ENCODE data around the gene VGLL4.
"Not testable (repeated sequence)": the region's sequence is repeated elsewhere in the genome, so short reads cannot be mapped to it uniquely, and the experiment has no call there.

The VGLL4 gene

DNA sequence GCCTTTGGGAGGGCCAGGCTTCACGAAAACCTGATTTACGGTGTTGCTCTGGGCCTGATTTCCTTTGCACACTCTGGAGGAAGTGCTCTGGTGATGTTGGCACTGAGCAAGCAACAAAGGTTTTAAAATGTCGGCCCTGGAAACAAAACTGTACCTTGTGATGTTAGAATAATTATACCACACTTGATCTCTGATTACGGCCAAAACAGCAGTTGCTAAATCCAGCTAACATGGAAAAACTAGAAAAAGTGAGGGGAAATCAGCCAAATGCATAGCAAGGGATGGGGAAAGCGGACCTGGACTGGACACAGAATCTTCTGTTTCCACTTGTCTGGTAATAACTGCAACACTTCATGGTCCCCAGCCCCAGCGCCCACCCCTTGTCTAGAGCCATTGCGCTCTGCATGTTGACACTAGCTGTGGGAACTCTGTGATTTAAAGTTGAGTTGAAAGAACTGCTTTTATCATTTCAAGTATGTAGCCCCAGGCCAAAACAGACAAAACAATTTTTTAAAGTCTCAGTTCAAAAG, 120.1 kb downstream of the VGLL4 start:
- DNase-seq = no peak

DNA sequence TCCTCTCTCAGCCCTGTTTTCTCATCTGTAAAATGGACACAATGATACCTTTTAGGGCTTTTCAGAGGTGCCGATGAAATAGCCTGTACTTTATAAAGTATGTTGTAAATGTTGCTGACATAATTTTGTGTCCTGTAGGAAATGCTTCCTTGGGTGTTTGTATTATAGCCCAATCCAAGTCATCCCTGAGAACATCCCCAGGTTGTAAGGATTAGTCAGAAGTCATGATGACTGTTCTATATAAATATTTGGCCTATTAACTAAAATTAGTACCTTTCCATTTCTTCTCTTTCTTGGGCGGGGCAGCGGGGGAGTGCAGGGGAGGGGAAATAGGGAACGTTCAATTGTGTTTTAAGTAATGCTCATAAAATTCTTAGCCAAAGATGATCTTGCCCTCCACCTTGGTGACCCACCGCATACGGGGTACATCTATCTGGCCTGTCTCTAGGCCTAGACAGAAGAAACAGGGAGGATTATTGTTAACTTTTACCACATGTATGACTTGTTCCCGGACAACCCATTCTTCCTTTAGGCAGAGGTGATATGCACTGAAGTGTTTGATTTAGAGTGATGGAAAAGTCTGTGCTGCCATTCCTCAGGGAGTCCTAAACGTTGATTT, 120.7 kb downstream of the VGLL4 start:
- no peak for DNase-seq

DNA sequence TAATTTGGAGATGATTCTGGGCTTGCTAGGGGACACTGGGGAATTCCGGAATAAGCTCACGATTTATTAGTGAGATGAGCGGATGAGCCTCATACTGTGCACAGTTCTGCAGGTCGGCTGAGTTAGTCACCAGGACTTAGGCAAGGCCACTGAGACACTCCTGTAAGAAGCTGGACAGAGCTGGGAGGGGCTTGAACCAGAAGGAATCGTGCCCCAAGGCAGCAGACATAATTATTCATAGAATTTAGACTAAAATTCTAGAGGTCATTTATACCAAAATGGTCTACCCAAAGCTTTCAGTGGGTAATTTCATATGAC, 121.4 kb downstream of the VGLL4 start:
- no peak for DNase-seq

DNA sequence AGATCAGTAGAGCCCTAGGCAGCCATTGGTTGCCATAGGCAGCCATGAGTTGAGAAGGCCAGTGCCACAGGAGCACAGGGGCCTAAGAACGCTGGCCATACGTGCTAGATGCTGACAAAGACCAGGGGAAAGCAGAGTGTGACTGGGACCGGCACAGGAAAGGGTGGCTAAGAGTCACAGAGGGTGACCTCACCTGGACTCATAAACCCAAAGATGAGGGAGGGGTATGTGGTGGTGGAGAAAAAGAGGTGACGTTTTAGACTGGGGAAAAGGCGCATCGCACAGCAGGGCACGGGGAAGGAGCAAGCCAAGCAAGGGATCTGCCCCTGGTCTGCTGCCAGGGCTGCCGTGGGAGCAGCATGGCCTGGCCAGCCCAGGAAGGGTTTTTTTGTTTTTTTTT, 122.5 kb downstream of the VGLL4 start:
- no peak for DNase-seq

- no peak for DNase-seq
Measured at GRCh38 chr3:11517601-11518000, 126.1 kb downstream of the VGLL4 start.

GRCh38 chr3:11514191-11514821, 129.4 kb downstream of the VGLL4 start:
- peak; percentile 58 for DNase-seq

DNA sequence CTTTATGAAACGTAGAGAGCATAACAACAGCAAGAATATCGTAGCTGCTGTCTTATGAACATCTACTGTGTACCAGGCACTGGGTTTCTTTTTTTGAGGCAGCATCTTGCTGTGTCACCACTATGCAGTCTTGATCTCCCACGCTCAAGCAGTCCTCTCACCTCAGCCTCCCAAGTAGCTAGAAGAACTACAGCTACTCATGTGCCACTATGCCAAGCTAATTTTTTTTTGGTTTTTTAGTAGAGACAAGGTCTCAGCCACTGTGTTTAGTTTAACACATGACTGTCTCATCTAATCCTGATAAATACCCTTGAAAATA, 129.9 kb downstream of the VGLL4 start:
- DNase-seq = no peak

- DNase-seq = not testable (repeated sequence)
Measured at GRCh38 chr3:11513125-11513816, 130.4 kb downstream of the VGLL4 start.

DNA sequence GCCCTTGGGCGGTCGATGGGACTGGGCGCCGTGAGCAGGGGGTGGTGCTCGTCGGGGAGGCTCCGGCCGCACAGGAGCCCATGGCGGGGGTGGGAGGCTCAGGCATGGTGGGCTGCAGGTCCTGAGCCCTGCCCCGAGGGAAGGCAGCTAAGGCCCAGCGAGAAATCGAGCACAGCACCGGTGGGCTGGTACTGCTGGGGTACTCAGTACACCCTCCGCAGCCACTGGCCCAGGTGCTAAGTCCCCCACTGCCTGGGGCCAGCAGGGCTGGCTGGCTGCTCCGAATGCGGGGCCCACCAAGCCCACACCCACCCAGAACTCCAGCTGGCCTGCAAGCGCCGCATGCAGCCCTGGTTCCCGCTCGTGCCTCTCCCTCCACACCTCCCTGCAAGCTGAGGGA, 132.1 kb downstream of the VGLL4 start:
- DNase-seq = not testable (repeated sequence)

- DNase-seq = no peak
Measured at GRCh38 chr3:11510356-11510755, 133.4 kb downstream of the VGLL4 start.

DNA sequence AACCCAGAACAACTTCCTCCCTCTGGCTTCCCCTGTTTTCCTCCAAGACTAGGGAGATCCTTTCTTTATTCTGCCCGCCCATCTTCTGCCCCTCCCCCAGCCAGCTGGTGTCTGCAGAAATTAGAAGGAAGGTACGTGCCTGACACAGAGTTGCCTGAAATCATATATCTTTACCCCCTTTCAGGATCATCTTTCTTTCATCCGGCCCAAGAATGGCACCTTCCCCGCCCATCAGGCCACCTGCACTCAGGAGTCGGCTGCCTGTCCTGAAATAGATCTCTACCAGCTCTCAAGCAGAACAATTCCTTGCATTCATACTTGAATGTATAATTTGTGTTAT, 133.7 kb downstream of the VGLL4 start:
- DNase-seq = no peak

DNA sequence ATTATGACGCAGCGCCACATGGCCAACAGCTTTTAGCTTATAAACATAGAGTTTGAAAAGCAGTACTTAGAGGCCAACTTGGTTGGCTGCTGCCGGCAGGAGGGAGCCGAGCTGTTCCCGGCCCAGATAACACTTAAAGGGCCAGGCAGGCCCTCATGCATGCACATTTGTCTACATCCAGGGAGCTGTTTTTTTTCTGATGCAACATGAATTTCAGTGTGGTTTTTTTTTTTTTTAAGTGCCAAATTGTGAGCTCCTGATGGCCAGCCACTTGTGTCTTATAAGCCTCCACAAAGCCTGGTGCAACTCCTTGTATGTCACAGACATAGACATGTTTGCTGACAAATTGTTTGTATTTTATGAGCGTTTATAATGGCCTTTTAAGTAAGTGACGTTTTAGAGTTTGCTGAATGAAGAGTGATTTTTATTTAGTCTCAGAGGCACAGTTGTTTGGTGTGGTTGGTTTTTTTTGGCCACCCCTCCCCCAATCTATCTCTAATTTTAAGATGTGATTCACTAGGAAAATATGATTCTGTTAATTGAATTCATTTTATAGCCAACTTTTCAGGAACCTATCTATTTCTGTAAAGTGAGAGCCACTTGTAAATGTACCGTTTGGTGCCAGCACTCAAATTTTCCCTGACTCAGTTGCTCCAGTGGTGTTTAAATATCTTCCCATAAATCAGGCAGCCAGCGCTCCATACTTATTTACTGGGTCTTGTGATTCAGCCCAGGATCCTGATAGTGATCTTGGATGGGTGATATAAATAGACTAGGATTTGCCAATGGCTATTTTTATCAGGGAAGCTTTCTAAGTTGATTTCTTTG, 134.3 kb downstream of the VGLL4 start:
- DNase-seq = peak; percentile 43

DNA sequence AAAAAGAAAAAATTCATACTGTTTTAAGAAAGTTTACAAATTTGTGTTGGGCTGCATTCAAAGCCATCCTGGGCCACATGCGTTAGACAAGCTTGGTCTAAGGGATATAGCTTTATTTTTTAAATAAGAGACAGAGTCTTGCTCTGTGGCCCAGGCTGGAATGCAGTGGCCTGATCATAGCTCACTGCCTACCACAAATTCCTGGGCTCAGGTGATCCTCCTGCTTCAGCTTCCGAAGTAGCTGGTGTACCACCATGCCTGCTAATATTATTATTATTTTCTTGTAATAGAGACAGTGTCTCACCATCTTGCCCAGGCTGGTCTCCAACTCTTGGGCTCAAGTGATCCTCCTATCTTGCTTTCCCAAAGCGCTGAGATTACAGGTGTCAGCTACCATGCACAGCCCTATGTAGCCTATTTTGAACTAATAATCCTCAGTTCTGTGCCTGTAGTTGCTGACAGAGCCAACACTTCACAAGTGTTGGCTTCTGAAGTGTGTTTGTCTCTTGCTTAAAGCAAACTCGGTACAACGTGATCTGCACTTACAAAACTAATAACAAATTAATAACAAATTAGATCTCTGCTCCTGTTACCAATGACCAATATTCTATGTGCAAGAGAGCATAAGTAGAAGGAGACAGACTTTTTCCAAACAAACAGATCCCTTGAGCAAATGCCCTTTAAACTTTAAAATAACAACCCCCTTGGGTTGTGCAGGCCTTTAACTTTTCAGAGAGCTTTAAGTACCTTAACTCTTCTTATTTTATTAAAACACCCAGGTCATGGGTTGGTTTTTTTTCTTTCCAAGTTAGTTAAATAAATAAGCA, 135.2 kb downstream of the VGLL4 start:
- DNase-seq = no peak

DNA sequence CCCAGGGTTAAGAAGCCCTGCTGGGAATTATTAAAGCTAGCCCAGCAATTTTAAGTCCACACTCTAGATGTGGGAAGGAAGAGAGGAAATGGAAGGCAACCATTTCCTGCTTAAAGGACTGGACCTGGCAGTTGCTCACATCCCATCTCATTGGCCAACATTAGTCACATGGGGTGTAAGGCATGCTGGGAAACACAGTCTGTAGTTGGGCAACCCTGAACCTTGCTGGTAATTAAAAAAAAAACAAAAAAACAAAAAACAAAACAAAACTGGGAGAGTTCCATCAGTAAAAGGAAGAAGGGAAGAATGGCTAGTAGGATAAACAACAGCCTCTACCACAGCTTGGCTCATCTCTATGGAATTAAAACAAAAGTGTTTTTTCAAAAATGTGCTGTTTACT, 136.0 kb downstream of the VGLL4 start:
- DNase-seq = peak; percentile 41
